Esophagus (tissue), 2 donors: ENCODE results near the gene SLC2A13. TPM values are rescaled to one million over a fixed set of nuclear protein-coding genes. Genes with fewer than 3 reads are reported as not detected.
"Not testable (repeated sequence)": the region's sequence is repeated elsewhere in the genome, so short reads cannot be mapped to it uniquely, and the experiment has no call there.

Source experiments
- H3K27ac ChIP-seq, 2 donors: one replicate each; pipeline ENCODE4 v1.5.1; 2013; ENCODE audit warnings: low read depth in 2 of 2, mild to moderate bottlenecking in 2 of 2, inconsistent platforms in 1 of 2, low read length in 1 of 2, moderate library complexity in 1 of 2
- H3K27me3 ChIP-seq, 2 donors: one replicate each; pipeline ENCODE4 v1.6.1; 2013; ENCODE audit warnings: low read length in 2 of 2, control low read depth in 1 of 2, mild to moderate bottlenecking in 1 of 2; ENCODE audit not compliant: insufficient read depth in 2 of 2, control insufficient read depth in 1 of 2
- H3K36me3 ChIP-seq, 2 donors: one replicate each; pipeline ENCODE4 v1.6.1; 2013; ENCODE audit warnings: low read length in 1 of 2; ENCODE audit not compliant: control insufficient read depth in 2 of 2, insufficient read depth in 2 of 2
- H3K4me1 ChIP-seq, 2 donors: one replicate each; pipeline ENCODE4 v1.6.1; 2013; ENCODE audit warnings: low read length in 1 of 2; ENCODE audit not compliant: control insufficient read depth in 2 of 2, insufficient read depth in 2 of 2
- H3K4me3 ChIP-seq, 2 donors: one replicate each; pipeline ENCODE4 v1.5.1; 2013; ENCODE audit warnings: low read length in 2 of 2, mild to moderate bottlenecking in 2 of 2, low read depth in 1 of 2, moderate library complexity in 1 of 2
- H3K9me3 ChIP-seq, 2 donors: one replicate each; pipeline ENCODE4 v1.6.1; 2013; ENCODE audit warnings: mild to moderate bottlenecking in 2 of 2, low read depth in 1 of 2, low read length in 1 of 2, moderate library complexity in 1 of 2; ENCODE audit not compliant: control insufficient read depth in 2 of 2, insufficient read depth in 1 of 2
- WGBS, 2 donors: extraction: QIAGEN DNeasy Blood & Tissue Kit; methylation state at CpG; one replicate each; pipeline ENCODE4 v1.1.7; 2013; 5-methylcytosine and 5-hydroxymethylcytosine counted together
- polyA plus RNA-seq, 2 donors: library from polyadenylated mRNA; stranded (reverse); fragments of 200-250 nt; gene quantifications; one replicate each; pipeline ENCODE4 v1.2.3, GENCODE V29; 2013
- donor health status: healthy with polysubstance abuse.
- donor health status: Bipolar disorder and iron deficiency.

SLC2A13 gene
- polyA plus RNA-seq, 2 donors, result 0.84 to 1.0 TPM

DNA sequence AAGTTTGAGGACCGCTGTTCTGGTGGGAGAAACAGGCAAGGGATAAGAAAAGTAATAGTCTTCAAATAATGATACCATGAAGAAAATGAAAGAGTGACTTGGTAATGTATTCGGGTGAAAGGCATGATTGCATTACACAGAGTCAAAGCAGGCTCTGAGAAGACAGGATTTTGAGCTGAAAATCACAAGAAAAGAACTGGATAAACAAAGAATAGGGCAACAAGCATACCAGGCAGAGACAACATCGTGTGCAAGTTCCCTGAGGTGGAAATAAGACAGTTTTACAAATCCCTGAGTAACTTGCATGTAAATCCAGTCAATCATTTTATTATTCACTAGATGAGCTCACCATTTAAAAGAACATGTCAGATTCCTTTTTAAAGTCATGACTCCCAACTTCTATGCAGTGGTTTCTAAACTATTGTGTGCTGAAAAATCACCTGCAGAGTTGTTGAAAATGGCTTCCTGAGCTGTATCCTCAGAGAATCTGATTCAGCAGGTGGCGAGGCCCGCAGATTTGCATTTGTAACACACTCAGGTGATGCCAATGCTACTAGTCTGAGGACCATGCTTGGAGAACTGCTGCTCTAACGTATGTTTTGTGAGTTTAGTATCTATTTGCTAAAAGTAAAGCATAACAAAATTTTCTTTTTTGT lies 353.3 kb downstream of the SLC2A13 start:
- no peak overlapping the region for H3K4me3 ChIP-seq
- no peaks in the 10 kb centered on the region for H3K36me3 ChIP-seq
- no peaks in the 10 kb centered on the region for H3K4me1 ChIP-seq
- no peaks in the 10 kb centered on the region for H3K9me3 ChIP-seq
- no peaks in the 10 kb centered on the region for H3K27me3 ChIP-seq
- 77 to 79% methylated on average over 6 of the region's 6 CpGs for WGBS, 2 donors
- no peak overlapping the region for H3K27ac ChIP-seq

DNA sequence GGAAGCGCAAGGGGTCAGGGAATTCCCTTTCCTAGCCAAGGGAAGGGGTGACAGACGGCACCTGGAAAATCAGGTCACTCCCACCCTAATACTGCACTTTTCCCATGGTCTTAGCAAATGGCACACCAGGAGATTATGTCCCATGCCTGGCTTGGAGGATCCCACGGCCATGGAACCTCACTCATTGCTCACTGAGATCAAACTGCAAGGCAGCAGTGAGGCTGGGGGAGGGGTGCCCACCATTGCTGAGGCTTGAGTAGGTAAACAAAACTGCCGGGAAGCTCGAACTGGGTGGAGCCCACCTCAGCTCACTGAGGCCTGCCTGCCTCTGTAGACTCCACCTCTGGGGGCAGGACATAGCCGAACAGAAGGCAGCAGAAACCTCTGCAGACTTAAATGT lies 359.7 kb downstream of the SLC2A13 start:
- H3K27ac ChIP-seq, result not testable (repeated sequence)
- 72 to 75% methylated on average over 6 of the region's 6 CpGs for WGBS, 2 donors

DNA sequence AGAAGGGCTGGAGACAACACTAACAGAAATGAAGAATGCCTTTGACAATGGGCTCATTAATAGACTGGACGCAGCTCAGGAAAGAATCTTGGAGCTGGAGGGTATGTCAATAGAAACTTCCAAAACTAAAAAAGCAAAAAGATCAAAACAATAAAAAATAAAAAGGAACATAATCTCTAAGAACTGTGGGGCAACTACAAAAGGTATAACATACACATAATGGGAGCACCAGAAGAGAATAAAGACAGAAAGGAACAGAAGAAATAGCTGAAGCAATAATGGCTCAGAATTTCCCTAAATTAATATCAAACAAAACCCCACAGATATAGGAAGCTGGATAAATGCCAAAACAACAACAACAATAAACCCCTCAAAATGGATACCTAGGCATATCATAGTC lies 362.2 kb downstream of the SLC2A13 start:
- Histone ChIP-seq H3K9me3 (no peaks in the 10 kb centered on the region), H3K27me3 (no peaks in the 10 kb centered on the region), H3K4me1 (no peaks in the 10 kb centered on the region), H3K36me3 (no peaks in the 10 kb centered on the region), H3K4me3 (no peak overlapping the region), H3K27ac (no peak overlapping the region)
- WGBS, 2 donors, result 80 to 95% methylated on average over 1 of the region's 1 CpG

More for the DNA sequence above, 359.7 kb downstream of the SLC2A13 start:
- not testable (repeated sequence) for H3K27me3 ChIP-seq, H3K4me1 ChIP-seq, H3K9me3 ChIP-seq, H3K36me3 ChIP-seq, H3K4me3 ChIP-seq

DNA sequence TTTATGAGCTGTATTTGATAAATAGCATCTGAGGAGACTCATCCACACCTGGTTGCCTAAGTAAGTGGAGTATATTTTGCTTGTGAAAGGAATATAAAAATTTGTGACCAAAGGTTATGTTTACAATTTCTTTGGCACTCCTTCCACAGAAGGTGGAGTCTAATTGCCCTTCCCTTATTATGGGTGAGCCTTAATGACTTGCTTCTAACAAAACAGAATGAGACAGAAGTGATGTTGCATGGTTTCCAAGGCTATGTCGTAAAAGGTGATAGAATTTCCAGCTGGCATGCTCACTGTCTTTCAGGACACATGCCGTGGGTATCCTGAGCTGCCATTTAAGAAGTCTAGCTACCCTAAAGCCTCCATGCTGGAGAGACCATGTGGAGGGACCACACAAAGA lies 369.5 kb downstream of the SLC2A13 start:
- Histone ChIP-seq H3K4me1 (no peaks in the 10 kb centered on the region), H3K9me3 (peaks cover 2 to 8% of the 10 kb centered on the region in 2 donors), H3K4me3 (no peak overlapping the region), H3K27me3 (no peaks in the 10 kb centered on the region), H3K36me3 (no peaks in the 10 kb centered on the region), H3K27ac (no peak overlapping the region)
- WGBS, 2 donors, result 87% methylated on average over 2 of the region's 2 CpGs

DNA sequence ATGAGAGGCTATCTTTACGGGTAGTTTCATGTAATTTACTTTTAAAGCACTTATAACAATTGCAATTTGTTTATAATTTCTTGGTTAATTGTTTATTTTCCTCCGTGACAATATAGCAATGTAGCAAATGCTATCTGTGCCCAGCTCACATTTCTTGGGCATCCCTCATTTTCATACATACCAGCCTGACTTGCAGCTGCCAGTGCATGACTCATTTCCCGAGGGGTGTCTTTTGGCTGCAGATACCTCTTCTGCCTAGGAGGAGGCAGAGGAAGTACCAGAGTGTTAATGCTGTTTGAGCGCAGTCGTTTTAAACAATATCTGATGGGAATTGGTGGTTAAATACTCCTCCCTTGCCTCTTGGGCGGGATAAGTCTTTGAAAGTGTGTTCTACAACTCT lies 382.1 kb downstream of the SLC2A13 start:
- H3K27me3 ChIP-seq, result no peaks in the 10 kb centered on the region
- H3K36me3 ChIP-seq, result no peaks in the 10 kb centered on the region
- H3K9me3 ChIP-seq, result no peaks in the 10 kb centered on the region
- no peak overlapping the region for H3K4me3 ChIP-seq
- H3K27ac ChIP-seq, result no peak overlapping the region
- H3K4me1 ChIP-seq, result no peaks in the 10 kb centered on the region
- WGBS, 2 donors, result 56 to 61% methylated on average over 6 of the region's 6 CpGs

DNA sequence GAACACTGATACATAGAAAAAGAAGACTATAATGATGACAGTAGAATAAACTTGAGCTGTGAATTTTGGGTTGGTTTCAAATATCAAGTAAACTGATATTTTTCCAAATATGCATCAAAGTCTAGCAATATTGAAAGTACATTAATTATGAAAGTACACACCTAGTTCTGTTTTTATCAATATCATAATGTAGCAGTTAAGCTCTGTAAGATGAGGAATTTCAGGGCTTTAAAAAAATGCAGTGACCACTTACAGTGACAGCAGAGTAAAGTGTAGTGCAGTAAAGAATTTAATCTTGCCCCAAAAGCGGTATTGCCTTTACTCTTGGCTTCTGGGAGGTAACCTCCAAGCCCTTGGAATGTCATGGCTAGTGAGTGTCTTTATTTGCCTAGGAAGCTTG lies 383.4 kb downstream of the SLC2A13 start:
- no peak overlapping the region for H3K4me3 ChIP-seq
- H3K27ac ChIP-seq, result no peak overlapping the region
- no peaks in the 10 kb centered on the region for H3K9me3 ChIP-seq
- H3K27me3 ChIP-seq, result no peaks in the 10 kb centered on the region
- H3K36me3 ChIP-seq, result no peaks in the 10 kb centered on the region
- no peaks in the 10 kb centered on the region for H3K4me1 ChIP-seq
- WGBS, 2 donors, result 43 to 82% methylated on average over 1 of the region's 1 CpG

DNA sequence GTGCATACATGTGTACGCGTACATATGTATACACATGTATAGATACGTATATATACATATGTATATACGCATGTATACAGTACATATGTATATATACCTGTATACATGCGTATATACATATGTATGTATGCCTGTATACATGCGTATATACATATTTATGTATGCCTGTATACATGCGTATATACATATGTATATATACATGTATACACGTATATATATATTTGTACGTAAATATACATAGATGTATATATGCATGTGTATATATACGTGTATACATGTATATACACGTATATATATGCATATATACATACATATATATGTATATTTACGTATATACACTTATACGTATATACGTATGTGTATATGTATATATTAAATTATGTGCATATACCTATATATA lies 392.3 kb downstream of the SLC2A13 start:
- Histone ChIP-seq H3K27me3 (no peaks in the 10 kb centered on the region), H3K9me3 (no peaks in the 10 kb centered on the region), H3K4me1 (no peaks in the 10 kb centered on the region), H3K27ac (no peak overlapping the region), H3K4me3 (no peak overlapping the region), H3K36me3 (no peaks in the 10 kb centered on the region)
- 91 to 95% methylated on average over 14 of the region's 14 CpGs for WGBS, 2 donors

DNA sequence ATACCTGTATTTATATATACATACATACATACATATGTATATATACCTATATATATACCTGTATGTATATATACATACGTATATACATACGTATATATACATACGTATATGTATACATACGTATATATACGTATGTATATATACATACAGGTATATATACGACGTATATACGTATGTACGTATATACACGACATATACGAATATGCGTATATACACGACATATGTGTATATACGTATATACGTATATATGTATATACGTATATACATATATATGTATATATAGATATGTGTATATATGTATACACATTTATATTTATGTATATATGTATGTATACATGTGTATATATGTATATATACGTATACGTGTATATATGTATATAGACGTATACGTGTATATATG lies 393.5 kb downstream of the SLC2A13 start:
- H3K36me3 ChIP-seq, result no peaks in the 10 kb centered on the region
- WGBS, 2 donors, result 92 to 95% methylated on average over 20 of the region's 20 CpGs
- no peaks in the 10 kb centered on the region for H3K9me3 ChIP-seq
- no peaks in the 10 kb centered on the region for H3K4me1 ChIP-seq
- H3K27me3 ChIP-seq, result no peaks in the 10 kb centered on the region
- no peak overlapping the region for H3K4me3 ChIP-seq
- H3K27ac ChIP-seq, result no peak overlapping the region

Other genes starting within 250 kb of the SLC2A13 start
- gene LRRK2, start 118.9 kb upstream of the SLC2A13 start, polyA plus RNA-seq, result 1 to 10 TPM; 5.8 to 6.6 TPM